GM18907 (cell line): ENCODE measurements around the gene ZNF646.

ENCODE experiments used
- ATAC-seq: cut with Tn5 transposase; IDR thresholded peaks from one replicate; pipeline ENCODE4 v1.9.1; 2021; ENCODE audit warnings: mild to moderate bottlenecking, moderate library complexity; ENCODE audit not compliant: unreplicated experiment

The ZNF646 gene

GRCh38 chr16:31073970-31074813 is at the start of gene ZNF646, which contains the start of gene ZNF668:
Gene ZNF646 (plus strand): TSS chr16:31074422. CDS start chr16:31076325, 1,903 bp downstream.
Gene ZNF668 (minus strand): TSS chr16:31074240. CDS start chr16:31064459, 9,781 bp downstream.
- peak; percentile 70 for ATAC-seq

DNA sequence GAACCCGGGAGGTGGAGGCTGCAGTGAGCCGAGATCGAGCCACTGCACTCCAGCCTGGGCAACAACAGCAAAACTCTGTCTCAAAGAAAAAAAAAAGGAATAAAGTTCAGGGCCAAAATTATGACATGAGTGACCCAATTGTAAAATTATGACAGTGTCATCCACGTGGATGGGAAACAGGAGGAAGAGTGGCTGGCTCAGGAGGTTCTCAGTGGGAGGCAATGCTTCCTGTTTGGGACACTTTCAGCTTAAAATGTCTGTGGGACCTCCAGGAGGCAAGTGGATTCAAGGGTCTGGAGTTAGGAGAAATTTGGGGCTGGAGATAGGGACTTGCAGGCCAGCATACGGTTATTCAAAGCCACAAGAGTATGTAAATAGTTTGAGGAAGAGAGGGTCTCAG is 48.9 kb upstream of the ZNF646 start:
- no peak for ATAC-seq

DNA sequence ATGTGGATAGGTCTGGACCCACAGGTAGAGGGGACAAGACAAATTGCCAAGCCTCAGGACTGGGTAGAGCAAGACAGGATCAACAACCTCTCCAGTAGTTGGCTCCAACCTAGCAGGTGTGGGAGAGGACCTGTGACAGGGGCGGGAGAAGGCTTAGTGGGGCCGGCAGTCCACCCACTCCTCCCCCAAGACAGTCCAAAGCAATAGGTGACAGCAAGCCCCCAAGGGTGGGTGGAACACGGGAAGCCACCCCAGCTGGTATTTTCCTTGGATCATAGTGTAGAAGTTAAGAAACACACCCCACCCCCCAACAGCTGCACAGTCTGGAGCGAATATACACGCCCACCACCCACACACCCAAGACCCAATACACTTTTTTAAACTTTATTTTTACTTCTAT is 45.0 kb upstream of the ZNF646 start:
- no peak for ATAC-seq

DNA sequence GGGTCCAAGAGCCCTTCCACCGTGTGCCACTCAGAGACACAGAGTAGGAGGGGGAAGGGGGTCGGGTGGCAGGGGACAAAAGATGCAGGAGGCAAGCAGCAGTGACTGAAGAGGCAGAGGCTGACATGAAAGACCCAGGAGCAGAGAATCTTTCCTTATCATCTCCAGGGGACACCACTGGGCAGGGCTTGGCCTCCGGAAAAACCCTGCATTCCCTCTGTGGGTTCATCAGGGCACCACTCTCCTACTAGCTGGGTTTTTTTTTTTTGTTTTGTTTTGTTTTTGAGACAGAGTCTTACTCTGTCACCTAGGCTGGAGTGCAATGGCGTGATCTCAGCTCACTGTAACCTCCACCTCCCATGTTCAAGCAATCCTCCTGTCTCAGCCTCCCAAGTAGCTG is 42.9 kb upstream of the ZNF646 start:
- no peak for ATAC-seq

DNA sequence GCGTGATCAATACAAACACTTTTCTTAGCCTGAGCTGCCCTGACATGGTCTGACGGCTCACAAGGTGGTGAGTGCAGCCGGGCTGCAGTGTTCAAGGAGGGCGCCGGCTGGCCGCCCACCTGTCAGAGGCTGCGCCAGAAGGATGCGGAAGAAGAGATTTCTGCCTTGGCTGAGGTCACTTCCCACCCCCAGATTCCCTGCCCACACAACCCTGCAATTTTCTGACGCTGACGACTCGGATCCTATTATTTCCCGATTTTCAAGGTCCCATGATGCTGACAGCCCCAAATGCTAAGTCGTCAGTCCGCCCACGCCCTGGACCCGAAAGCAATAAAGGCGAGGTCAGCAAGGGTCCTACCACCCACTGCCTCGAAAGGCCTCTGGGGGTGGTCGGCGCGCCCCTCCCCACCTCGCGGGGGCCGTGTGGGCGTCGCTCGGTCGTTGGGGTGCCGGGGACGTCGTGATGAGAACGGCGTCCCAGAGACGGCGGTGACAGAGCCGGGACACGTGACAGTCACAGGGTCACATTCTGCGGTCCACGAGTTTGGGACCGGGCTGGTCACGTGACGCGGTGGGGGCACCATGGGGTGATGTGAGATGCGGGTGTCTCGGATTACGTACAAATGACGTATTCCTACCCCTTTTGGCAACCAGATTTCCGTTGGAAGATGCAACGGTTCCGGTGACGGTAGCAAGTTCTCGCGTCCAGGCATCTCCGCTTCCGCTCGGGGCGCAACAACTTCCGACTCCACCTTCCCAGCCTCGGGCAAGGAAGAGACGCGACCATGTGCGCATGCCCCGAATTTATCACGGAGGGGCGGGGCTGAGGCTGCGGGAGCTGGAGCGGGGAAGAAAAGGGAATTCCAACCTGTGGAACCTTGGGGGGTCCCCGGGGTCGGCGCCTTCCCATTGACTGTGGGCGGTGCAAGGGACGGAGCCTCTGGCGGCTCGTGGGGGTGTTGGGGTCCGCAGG is 41.2 kb upstream of the ZNF646 start, which contains the start of gene STX4:
Gene STX4 (plus strand): TSS at position 823 of the 973 bp plus-strand sequence. CDS start 248 bp downstream, outside the sequence.
- peak; percentile 86 for ATAC-seq

GRCh38 chr16:31033709-31034492 is 40.3 kb upstream of the ZNF646 start:
- peak; percentile 50 for ATAC-seq

- ATAC-seq = no peak
These were observed 37.5 kb upstream of the ZNF646 start for GRCh38 chr16:31036691-31037090.

- ATAC-seq = no peak
These were observed 35.2 kb upstream of the ZNF646 start for GRCh38 chr16:31038993-31039392.

DNA sequence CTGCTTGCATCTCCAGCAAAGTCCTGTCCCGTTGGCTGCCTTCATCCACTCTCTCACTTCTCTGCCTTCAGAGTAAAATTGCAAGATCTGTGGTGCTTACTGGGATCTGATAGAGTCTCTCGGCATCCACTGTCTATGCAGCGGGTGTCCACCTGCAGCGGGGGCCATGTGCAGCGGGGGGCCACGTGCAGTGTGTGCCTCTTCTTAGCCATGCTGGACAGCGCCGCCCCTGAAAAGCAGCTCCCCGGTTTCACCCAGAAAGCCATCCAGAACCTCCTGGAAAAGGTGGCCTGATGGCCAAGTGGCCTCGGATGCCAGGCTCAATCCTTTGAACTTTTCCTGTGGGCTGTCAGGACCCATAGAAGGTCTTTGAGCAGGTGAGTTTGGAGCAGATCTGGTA is 31.4 kb upstream of the ZNF646 start:
- no peak for ATAC-seq

DNA sequence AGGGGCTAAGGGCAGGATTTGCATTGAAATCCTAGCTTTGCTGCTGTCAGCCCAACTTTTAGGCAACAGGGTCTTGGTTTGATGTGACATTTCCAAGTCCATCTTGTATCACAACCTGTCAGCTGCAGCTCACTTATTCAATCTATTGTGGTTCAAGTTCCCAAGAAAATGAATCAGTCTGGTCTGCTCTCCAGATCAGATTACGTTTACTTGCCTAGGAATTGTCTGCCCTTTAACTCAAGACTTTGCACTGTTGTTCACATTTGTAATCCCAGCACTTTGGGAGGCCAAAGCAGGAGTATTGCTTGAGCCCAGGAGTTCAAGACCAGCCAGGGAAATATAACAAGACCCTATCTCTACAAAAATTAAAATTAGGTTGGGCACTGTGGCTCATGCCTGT is 30.9 kb upstream of the ZNF646 start:
- ATAC-seq = no peak

- ATAC-seq = no peak
These were observed 30.2 kb upstream of the ZNF646 start for GRCh38 chr16:31043898-31044481.

DNA sequence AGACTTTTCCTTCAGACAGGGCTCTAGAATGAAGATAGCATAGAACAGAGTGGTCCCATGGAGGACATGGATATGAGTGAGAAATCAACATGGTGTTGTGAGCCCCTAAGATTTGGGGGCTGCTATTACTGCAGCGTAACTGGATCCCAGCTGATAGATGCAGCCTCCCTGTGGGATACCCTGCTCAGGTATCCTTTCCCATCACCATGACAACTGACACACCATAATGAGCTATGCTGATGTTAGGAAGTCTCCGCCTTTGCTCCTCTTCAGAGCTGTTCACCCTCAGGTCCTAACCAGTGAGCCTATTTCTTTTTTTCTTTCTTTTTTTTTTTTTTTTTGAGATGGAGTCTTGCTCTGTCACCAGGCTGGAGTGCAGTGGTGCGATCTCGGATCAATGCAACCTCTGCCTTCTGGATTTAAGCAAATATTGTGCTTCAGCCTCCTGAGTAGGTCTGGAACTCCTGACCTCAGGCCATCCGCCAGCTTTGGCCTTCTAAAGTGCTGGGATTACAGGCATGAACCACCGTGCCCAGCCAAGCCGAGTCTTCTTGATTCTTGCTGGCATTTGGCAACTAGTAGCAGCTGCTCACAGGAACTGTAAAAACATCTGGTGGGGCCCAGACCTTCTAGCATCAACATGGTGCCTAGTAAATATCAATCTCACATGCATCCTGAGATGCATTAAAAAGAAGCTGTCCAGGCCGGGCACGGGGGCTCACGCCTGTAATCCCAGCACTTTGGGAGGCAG is 23.8 kb upstream of the ZNF646 start:
- ATAC-seq = no peak

DNA sequence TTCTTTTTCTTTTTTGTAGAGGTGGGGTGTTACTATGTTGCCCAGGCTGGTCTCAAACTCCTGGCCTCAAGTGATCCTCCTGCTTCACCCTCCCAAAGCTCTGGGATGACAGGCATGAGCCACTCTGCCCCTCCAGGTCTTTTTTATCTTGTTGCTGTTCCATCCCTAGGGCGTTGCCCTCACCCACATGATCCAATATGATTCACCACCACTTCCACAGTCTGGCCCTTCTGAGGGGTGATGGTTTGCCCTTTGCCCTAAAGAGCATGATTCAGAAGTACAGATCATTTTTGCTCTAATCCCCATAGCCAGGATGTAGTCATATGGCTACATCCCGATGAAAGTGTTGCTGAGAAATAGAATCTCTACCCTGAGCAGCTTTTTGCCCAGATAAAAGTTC is 22.1 kb upstream of the ZNF646 start:
- no peak for ATAC-seq

- no peak for ATAC-seq
These were observed 18.6 kb upstream of the ZNF646 start for GRCh38 chr16:31055613-31056012.

DNA sequence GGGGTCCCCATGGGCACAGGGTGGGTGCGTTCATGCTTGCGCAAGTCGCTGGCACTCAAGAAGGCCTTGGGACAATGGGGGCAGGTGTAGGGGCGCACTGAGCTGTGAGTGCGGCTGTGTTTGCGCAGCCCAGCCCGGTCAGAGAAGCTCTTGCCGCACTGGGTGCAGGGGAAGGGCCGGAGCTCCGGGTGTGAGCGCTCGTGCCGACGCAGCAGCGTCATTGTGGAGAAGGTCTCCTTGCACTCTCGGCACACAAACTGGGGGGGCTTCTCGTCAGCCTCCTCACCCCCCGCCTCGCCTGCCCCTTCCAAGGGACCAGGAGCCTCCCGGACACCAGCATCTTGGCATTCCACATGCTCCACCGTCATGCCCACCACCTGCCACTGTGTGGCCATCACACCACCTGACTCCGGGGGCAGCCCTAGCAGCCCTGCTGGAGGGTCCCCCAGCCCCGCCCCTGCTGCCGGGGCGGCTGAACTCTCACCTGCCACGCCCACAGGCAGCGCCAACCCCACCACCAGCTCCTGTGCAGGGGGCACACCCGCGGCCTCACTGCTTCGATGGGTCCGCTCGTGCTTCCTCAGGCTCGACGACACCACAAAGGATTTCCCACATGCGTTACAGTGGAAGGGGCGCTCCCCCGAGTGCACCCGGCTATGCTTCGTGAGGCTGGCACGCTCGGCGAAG is 13.0 kb upstream of the ZNF646 start:
- no peak for ATAC-seq

- no peak for ATAC-seq
These were observed 12.3 kb upstream of the ZNF646 start for GRCh38 chr16:31061813-31062440.

DNA sequence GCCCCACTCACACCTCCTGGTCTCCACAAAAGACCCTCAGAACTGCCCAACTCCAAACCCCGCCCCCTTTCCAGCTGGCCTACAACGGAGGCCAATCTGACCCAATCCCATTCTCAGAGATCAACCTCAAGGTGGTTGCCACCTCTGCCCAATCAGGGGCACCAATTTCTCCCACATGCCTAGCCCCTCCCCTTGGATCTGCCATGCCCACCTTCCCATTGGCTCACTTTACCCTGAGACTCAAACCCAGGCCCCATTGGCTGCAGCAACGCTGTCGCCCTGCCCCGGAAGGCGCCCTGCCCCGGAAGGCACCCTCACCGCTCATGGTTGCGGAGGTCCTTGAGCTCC is 10.8 kb upstream of the ZNF646 start:
- ATAC-seq = no peak

DNA sequence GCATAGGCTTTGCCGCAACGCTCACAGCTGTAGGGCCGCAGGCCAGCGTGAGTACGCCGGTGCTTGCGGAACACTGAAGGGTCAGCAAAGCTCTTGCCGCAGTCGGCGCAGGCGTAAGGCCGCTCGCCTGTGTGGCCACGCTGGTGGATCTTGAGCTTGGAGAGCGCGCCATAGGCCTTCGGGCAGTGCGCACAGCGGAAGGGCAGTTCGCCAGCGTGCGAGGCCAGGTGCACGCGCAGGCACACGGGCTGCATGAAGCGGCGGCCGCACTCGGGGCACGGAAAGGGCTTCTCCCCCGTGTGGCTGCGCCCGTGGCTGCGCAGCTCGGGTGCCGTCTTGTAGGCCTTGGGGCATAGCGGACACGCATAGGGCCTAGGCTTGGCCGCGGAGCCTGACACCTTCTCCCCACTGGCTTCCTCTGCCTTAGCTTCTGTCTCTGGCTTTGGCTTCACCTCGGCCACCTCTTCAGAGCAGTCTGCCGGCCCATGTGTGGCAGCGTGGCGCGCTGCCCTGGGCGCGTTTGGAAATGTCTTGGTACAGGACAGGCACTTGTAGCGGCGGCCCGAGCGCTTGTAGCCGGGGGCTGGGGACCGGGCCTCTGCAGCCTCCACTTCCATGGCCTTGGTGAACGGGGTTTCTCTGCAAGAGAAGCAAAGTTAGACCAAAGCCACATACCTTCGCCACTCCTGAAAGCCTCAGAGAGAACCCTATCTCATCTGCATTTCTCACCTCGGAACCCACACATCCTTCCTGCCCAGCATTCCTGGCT is 10.2 kb upstream of the ZNF646 start:
- ATAC-seq = no peak
